ENCODE data around the gene GSTA4. TPM values are rescaled to one million over a fixed set of nuclear protein-coding genes. Genes with fewer than 3 reads are reported as not detected.

The GSTA4 gene
- total and polyA plus RNA-seq, 2 donors (not counting 3 experiments of a cell fraction or from before 2014, with no cell fraction given), result 15.0 to 24.6 TPM

- BruUV-seq (replicated peaks), result no TSS peak
- DNase-seq (ENCODE audit: low read depth, low spot score) (no peak), FAIRE-seq (no peak)
- H3K36me3 ChIP-seq (ENCODE audit: control insufficient read depth in 2 of 2, extremely low read depth in 1 of 2, insufficient read depth in 2 of 2, low read length in 2 of 2), result peaks cover 0 to 7% of the 10 kb centered on the region in 2 experiments
- H3K4me1 ChIP-seq (ENCODE audit: control insufficient read depth, extremely low read depth, insufficient read depth, low read length), result peaks cover 4% of the 10 kb centered on the region
- no peaks in the 10 kb centered on the region for H3K9me3 ChIP-seq (replicated peaks; ENCODE audit: control insufficient read depth, insufficient read depth, low read length)
- dilution Hi-C loops (cut with MboI; ENCODE audit: extremely low pct_ligation_motif_present, low sequenced_read_pairs), result no loop called here
- no peaks in the 10 kb centered on the region for H4K20me1 ChIP-seq (replicated peaks; ENCODE audit: control insufficient read depth, extremely low read depth, insufficient read depth, low read length)
- H3K79me2 ChIP-seq (ENCODE audit: control insufficient read depth, insufficient read depth, low read length), result peaks cover 2% of the 10 kb centered on the region
- H3K27me3 ChIP-seq (ENCODE audit: control insufficient read depth in 2 of 2, insufficient read depth in 2 of 2, low read length in 2 of 2), result no peaks in the 10 kb centered on the region
- intact Hi-C loops (cut with micrococcal nuclease), result loop anchor here (5.0 to 10.0 kb wide), 5 partner anchors 337 to 653 kb away; partner anchors contain the start of genes ELOVL5 and GCLC
- H3K9me1 ChIP-seq (replicated peaks; ENCODE audit: control insufficient read depth, extremely low read depth, insufficient read depth, low read length), result no peaks in the 10 kb centered on the region
- H2AFZ ChIP-seq (ENCODE audit: low read depth, low read length), result no peak overlapping the region
- TF ChIP-seq, protein P1, sequence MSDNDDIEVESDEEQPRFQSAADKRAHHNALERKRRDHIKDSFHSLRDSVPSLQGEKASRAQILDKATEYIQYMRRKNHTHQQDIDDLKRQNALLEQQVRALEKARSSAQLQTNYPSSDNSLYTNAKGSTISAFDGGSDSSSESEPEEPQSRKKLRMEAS (IDR thresholded peaks at IDR 0.05; ENCODE audit: insufficient read depth, insufficient read length), result no peak
- no peak for TF ChIP-seq FOS (IDR thresholded peaks at IDR 0.05; ENCODE audit: borderline replicate concordance, insufficient read depth, low read length)
- no peak for TF ChIP-seq POLR2A (IDR thresholded peaks at IDR 0.05; ENCODE audit: low read depth, low read length)
- TF ChIP-seq CTCF (IDR thresholded peaks at IDR 0.05; ENCODE audit: extremely low read depth in 1 of 2, insufficient read depth in 1 of 2, low read depth in 1 of 2, low read length in 2 of 2), result no peak
- no peak for TF ChIP-seq GATA2 (IDR thresholded peaks at IDR 0.05; ENCODE audit: insufficient read depth, insufficient read length, low read depth, low read length)
- TF ChIP-seq EZH2 (IDR thresholded peaks at IDR 0.05; ENCODE audit: borderline replicate concordance, low read depth, low read length, severe bottlenecking), result no peak
- TF ChIP-seq POLR2AphosphoS5 (IDR thresholded peaks at IDR 0.05; ENCODE audit: insufficient read depth, low read depth, low read length), result no peak
- TF ChIP-seq JUN (IDR thresholded peaks at IDR 0.05; ENCODE audit: borderline replicate concordance, insufficient read depth, insufficient read length, low read depth), result no peak
- no peak for TF ChIP-seq MYC (IDR thresholded peaks at IDR 0.05; ENCODE audit: low read depth, low read length)
- no peak overlapping the region for H3K4me2 ChIP-seq (ENCODE audit: insufficient read depth, low read length)
- ChIA-PET POLR2A (no interaction called here), CTCF (interaction anchor here (1.0 kb wide), 1 partner anchor 347 kb away, joined by 3 read pairs; no protein-coding TSS in a partner anchor)
- no peak overlapping the region for H3K4me3 ChIP-seq (replicated peaks in 1 of 3; ENCODE audit: insufficient read depth in 1 of 3, low read depth in 1 of 3, low read length in 3 of 3)
- no peak overlapping the region for H3K27ac ChIP-seq (ENCODE audit: insufficient read depth, low read depth, low read length)
- H3K9ac ChIP-seq (replicated peaks; ENCODE audit: extremely low read depth, insufficient read depth, low read length), result no peak overlapping the region
These were observed 4.4 kb upstream of the GSTA4 start for GRCh38 chr6:52999456-52999855.

Data from endothelial cell of umbilical vein (primary cell).